GM21825 (cell line): ENCODE measurements around the gene DGKK.

ENCODE experiments used
- ATAC-seq: cut with Tn5 transposase; IDR thresholded peaks from one replicate; pipeline ENCODE4 v1.9.1; 2021; ENCODE audit warnings: mild to moderate bottlenecking, moderate library complexity; ENCODE audit not compliant: unreplicated experiment

The DGKK gene, protein sequence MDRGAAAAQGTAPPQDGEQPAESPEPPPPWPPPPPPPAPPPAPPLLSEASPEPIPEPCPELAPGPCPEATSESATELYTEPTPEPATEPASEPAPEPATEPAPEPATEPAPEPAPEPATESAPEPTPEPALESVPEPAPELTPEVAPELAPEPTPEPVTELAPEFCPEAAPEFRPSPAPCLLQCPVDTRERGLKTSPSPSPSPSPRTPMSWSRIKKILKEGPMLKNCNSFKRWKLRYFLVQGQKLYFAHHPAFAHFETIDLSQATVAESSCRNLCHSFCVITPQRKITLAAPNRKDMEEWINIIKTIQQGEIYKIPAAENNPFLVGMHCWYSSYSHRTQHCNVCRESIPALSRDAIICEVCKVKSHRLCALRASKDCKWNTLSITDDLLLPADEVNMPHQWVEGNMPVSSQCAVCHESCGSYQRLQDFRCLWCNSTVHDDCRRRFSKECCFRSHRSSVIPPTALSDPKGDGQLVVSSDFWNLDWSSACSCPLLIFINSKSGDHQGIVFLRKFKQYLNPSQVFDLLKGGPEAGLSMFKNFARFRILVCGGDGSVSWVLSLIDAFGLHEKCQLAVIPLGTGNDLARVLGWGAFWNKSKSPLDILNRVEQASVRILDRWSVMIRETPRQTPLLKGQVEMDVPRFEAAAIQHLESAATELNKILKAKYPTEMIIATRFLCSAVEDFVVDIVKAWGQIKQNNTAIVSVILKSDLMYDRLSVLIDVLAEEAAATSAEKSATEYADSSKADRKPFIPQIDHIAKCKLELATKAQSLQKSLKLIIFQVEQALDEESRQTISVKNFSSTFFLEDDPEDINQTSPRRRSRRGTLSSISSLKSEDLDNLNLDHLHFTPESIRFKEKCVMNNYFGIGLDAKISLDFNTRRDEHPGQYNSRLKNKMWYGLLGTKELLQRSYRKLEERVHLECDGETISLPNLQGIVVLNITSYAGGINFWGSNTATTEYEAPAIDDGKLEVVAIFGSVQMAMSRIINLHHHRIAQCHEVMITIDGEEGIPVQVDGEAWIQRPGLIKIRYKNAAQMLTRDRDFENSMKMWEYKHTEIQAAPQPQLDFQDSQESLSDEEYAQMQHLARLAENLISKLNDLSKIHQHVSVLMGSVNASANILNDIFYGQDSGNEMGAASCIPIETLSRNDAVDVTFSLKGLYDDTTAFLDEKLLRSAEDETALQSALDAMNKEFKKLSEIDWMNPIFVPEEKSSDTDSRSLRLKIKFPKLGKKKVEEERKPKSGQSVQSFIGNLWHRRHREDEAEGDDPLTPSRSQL

DNA sequence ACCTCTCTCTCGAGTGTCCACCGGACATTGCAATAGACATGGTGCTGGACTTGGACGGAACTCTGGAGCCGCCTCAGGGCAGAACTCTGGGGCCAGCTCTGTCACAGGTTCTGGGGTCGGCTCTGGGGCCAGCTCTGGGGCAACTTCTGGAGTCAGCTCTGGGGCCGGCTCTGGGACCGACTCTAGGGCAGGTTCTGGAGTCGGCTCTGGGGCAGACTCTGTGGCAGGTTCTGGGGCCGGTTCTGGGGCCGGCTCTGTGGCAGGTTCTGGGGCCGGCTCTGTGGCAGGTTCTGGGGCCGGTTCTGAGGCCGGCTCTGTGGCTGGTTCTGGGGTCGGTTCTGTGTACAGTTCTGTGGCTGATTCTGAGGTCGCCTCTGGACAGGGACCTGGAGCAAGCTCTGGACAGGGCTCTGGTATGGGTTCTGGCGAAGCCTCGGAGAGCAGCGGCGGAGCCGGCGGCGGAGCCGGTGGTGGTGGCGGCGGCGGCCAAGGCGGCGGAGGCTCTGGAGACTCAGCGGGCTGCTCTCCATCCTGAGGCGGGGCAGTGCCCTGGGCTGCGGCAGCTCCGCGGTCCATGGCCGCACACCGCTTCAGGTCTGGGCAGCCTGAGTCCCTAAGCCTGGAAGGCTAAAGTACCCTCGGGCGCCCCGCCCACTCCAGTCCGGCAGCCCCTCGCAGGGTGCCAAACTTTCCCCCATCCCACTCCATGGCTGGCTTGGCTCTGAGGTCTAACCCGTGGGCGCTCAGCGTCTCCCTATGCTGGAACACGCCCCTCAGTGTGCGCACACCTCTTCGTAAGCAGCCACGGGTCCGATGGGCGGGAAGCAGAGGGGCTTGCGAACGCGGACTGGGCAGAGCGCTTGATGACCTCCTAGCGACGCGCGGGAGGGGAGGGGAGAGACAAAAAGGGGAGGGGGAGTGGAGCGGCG lies at the start of gene DGKK:
DGKK (minus strand) TSS at position 723 of the 929 bp plus-strand sequence; CDS start at position 576, 147 bp downstream.
- ATAC-seq, result no peak

DNA sequence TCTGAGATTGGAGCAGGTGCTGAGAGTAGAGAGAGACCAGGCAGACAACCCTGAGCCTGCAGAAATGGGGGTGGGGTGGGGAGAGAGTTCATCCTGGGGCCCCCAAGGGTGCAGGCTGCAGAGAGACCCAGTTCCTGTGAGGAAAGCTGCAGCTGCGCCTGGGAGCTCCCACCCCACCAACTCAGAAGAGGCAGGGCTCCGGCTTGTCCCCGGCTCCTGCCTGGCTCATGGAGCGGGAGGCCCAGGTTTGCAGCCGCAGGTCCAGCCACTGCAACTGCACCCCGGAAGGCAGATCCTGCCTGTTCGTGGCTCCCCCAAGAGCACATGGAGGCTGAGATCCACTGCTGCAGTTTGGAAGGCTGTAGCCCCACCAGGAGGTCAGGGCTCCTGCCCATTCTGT lies 44.2 kb upstream of the DGKK start:
- no peak for ATAC-seq

DNA sequence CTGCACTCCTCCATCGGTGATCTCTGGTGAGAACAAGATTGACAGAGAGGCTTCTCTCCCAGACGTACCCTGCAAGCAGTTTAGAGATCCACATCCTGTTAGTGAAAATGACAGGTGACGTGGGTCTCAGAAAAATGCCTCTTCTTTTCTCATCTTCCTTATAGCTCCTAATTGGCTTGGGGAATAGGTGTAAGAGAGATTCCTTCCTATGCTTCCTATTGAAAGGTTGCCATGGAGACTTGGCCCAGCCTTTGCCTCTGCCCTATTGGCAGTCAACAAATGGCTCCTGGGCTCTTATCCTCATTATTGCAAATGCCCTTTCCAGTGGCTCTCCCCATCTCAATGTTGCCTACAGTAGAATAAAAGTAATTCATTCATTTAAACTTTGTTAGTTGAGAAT lies 26.5 kb upstream of the DGKK start:
- no peak for ATAC-seq

DNA sequence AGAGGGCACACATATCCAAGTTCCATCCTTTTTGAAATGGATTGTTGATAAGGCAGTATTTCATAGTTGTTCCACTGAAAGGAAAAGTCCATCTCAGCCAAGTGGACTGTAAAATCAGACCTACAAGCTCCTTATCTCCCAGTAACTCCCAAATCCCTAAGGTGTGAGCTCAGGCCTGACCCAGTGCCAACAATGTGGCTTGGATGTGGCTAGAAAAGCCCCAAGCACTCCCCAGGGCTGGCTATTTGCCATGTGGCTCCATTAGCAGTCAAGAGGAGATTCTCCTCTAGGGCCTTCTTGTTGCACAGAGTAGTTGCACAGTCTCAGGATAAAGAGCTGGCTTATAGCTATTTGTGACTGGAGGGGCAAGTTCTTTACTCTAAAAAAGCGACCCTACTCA lies 25.0 kb upstream of the DGKK start:
- ATAC-seq, result no peak

DNA sequence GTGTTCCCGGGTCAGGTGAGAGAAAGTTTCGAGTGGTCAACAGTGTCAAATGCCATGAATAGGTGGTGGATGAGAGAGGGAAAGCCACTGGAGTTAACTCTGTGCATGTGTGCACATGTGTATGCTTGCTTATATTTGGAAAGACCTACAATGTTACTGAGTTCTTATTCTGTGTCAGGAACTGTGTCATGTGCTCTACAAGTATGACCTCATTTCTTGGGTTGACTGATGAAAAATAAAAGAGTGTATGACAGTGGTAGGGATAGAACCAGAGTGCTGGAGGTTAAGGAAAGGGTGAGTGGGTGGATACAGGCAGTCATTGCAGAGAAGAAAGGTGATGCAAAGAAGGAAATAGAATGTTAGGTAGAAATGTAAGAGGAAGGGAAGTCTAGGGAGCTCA lies 22.1 kb upstream of the DGKK start:
- ATAC-seq, result no peak

DNA sequence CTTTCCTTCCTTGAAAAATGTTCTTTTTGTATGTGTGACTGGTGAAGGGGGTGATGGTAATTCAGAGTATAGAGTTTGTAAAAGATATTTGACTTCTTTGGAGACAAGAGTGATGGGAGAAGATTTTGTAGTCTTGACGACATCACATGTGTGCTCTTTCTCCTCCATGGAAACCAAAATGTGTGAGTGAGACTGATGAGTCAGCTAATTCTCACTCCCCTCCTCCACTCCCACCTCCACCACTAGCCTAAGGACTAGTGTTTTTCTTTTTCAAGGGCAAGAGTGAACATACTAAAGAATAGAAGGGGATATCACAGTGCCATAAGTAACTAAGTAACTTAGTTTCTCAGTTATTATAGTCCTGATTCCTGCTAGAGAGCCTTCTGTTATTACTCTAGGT lies 14.0 kb upstream of the DGKK start:
- no peak for ATAC-seq

DNA sequence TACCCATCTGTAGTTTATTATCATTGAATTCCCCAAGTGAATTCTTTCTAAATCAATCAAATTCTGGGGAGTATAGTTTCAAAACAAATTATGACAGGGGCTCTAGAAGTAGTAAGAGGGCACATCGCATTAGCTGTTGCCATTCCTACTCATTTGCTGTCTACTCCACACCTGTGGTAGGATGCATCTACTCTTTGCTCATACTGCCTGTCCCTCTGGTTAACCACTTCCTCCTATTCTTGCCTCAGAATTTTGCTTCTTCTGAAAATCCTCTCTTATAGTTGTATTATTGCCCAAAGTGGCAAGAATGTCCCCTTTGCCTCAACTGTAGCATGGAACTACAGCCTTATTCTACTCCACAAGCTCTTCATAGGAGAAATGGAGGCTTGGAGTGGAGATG lies 12.7 kb upstream of the DGKK start:
- ATAC-seq, result no peak

DNA sequence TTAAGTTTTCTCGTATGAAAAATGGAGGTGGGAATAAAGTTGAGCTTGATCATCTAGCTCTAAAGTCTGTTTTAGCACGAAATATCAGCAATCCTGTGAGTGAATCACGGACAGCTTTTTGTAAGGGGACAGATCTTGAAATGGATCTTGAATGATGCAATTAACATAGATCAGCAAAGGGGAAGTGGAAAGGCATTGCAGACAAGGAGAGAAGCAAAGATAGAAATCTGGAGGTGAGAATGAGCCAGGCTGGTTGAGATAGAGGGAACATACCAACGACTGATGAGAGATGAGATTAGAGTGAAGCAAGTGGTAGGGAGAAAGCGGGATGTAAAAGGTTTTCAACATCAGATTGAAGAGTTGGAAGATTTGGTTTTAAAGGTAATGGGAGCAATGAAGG lies 4.6 kb upstream of the DGKK start:
- no peak for ATAC-seq

DNA sequence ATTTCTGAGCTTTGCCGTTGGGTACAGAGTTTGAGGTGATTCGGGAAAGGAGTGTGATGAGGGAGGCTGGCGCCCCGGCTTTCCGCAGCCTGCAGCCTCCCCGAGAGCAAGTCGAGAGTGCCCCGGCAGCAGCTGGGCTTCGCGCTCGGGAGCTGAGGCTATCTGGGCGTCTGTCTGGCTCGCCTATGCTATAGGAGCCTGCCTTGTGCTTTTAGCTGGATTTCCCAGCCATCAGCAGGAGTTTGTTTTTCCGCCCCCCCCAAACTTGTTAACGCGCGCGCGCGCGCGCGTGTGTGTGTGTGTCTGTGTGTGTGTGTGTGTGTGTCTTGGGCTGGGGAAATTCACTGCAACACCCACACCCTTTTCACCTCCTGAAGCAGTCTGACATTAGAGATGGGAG lies 765 bp upstream of the DGKK start:
- ATAC-seq, result no peak

DNA sequence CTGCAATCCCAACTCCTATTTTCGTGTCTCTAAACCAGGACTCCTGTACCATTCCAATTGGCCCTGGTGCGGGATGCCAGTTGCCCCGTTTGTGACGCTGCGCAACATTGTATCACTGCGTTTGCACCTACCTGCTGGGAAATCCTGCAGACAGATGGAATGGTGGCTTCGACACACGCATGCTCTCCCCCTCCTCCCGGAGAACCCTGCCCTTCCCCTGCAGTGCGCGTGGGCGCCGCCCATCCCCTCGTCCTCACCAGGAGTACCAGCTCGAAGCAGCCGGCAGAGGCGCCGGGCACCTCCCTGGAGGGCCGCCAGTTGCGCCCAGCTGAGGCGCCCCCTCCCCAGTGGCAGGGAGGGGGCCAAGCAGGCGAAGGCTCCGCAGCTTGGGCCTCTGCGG lies 1.4 kb downstream of the DGKK start:
- no peak for ATAC-seq

DNA sequence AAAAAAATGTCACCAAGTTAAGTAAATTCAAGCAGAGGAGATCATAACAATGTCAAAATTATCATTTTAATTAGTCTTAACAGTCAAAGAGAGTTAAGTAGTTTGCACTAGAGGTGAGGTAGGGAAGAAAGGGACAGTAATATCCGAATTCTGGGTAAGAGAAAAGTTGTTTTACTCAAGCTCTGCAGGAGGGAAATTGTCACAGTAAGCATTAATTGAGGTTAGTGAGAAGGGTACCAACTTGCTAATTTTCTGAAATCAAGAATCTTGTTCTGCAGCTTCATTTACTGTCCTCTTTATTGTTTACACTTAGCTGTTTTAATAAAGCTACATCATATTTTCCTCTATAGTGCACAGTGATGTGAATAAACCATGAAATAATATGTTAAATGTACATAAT lies 11.0 kb downstream of the DGKK start:
- ATAC-seq, result no peak

DNA sequence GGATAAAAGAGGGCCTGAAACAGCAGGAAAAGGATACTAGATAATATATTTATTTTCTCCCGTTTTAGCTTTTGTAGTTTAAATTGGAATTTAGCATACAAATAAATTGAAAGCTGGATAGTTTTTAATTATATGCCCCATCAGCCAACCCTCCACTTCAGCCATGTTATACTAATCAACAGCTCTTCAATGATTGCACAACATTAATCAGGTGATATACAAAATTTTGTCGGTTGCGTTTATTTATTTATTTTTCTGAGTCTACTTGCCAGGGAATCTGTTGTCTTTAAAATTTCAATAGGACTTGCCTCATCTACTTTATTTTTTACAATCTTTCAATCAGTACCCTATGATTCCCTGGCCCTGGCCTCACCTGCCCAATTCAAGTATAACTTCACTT lies 12.1 kb downstream of the DGKK start:
- ATAC-seq, result no peak

DNA sequence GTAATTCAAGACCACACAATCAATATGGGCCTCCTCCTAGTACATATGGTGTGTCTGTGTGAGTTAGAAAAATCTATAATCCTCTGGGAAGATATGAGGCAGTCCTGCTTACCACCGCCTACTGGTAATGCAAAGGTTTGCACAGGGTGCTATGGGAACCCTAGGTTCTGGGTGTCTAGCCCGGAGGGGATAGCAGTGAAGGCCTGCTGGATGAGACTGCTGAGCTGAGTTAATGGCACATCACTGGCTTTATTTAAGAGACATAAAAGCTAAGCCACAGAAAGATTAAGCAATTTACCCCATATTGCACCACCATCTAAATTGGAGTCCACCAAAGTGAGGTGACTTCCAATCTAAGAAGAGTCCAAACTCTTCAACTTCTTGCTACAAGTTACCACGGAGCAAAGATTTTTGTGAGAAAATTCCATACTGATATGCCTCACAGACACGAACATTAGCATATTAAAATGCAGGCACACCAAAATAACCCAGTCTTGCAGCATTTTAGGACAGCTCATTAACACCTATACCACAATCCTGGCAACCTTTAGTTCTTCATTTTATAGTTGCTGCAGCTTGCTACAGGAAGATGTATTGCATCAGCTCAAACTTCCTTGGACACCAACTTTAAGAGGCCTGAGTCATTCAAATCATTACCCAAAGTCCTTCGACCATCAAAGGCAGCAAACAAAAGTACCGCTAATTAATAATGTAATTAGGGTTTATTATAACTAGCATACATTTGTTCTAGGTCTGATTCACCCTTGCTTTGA lies 13.7 kb downstream of the DGKK start:
- ATAC-seq, result no peak

DNA sequence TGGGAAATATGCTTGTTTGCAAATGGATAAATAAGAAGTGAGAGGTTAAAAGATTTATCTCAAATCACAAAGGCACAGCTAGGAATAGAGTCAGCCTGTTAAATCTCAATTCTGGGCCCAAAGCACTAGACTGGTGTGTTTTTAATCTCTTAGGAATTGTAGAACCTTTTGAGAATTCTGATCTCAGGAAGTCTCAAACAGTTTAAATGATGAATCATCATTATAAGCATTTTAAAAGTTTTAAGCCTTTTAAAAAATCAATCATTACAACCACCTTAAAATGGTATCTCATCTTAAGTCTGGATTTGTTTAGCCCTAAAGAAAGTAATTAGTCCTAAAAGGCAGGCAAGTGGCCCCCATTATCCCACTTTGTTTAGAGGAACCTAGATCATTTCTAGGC lies 17.8 kb downstream of the DGKK start:
- no peak for ATAC-seq

DNA sequence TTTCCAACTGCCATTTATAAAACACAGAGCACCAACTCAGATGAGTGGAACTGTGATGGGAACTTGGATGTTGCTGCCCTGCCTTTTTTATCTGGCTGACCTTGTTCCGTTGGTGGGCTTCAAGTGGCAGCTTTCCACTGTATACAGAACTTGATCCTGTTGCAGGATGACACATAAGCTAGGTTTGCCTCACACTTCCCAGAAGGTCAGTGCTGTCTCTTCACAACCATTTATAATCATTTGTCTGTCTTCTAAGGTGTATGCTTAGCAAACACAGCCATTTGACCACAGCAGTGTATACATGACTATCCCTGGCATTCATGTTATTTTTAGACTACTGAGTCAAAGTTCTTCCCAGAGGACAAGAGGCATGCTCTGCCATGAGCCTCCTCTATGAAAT lies 20.3 kb downstream of the DGKK start:
- ATAC-seq, result no peak

DNA sequence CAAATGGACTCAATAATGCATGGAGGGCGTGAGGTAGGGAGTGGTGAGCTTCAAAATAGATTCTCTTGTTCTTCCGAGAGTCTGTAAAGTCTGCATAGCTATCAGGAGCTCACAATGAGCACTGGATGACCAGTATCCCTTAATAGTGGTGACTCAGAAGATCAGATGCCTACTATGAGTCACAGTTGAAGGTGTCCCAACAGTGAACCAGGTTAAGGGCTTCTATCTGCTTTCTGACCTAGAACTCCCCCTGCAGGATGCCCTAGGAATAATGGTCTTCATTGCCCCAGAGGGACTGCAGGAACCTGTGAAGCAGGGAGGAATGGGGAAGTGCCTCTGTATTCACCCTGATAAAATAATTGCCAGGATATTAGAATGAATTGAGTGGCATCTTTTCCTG lies 22.1 kb downstream of the DGKK start:
- ATAC-seq, result no peak

DNA sequence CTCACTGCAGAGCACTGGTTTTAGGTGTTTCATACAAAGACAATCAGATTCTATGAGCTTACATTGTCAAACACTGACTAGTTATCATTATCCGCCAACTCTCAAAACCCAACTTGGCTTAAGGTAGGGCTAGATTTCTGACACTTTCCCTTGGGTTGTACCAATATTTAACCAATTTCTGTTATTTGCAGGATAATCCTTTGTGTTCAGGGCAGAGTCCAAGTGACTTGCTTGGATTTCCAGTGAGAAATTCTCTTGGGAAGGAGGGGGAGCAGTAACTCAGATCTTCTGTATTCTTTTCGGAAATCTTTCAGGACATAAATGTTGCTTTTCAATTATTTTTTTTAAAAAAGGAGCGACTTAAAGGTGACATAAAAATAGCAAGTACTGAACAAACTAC lies 23.1 kb downstream of the DGKK start:
- ATAC-seq, result no peak

DNA sequence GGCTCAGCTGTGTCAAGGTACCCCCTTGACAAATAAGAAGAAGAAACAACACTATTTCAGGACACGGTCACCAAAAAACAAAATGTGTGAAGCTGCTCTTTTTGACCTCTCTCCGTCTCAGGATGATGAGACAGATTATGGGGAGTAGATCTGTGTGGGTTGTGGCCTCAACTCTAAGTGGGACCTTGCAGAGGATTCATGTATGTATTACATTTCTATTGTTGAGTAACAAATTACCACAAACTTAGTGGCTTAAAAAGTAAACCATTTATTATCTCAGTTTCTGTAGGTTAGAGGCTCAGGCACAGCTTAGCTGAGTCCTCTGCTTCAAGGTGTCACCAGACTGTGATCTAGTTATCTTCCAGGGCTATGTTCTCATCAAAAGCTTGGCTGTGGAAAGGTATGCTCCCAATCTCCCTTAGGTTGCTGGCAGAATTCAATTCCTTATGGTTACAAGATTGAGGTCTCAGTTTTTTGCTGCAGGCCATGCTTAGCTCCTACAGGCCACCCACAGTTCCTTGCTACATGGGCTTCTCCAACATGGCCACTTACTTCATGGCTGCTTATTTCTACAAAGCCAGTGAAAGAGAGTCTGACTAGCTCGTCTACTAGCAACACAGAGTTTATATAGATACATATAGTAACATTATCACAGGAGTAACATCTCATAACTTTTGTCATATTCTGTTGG lies 28.1 kb downstream of the DGKK start:
- no peak for ATAC-seq

DNA sequence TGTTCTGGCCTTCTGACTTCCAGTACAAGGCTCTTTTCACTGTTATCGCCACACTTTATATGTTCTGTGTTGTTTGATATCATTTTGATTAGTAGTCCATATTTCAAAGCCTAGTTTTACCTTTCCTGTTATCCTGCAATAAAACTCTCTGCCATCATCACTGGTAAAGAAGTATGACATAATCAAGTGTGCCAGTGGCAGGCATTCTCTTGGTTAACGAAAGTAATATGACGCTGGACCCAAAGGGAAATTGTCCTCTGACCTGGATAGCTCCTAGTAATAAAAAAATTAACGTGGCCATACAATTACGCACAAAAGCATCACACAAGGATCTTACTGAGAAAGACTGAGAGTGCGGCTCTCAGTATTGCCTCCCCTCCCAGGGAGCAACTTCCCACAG lies 33.8 kb downstream of the DGKK start:
- no peak for ATAC-seq
